HG03025 (cell line): Measurements from ENCODE around the gene OSBP2.

Source experiments
- ATAC-seq: cut with Tn5 transposase; IDR thresholded peaks from one replicate; pipeline ENCODE4 v1.9.1; 2021; ENCODE audit warnings: mild to moderate bottlenecking, moderate library complexity; ENCODE audit not compliant: unreplicated experiment, low FRiP score

The OSBP2 gene

DNA sequence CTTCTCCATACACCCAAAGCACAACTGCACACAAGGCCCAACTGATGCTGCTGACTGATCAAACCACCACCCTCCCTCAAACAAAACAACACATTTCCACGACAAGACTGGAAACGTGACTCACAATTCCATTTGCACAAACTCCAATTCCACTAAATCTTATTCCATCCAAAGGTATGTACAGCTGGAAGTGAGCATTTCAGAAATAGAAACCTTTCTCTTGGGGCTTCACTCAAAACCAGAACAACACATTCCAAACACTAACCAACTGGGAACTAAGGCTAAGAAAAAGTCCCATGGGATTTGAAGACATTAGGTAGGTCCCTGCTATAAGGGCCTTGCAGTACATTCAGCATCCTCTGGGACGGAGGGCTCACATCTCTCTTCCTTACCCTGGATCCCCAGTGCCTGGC lies 254.3 kb downstream of the OSBP2 start:
- ATAC-seq, result no peak

GRCh38 chr22:30949934-30950660 lies 255.4 kb downstream of the OSBP2 start:
- no peak for ATAC-seq

- ATAC-seq, result no peak
Measured at GRCh38 chr22:30953206-30953605, 258.5 kb downstream of the OSBP2 start.

DNA sequence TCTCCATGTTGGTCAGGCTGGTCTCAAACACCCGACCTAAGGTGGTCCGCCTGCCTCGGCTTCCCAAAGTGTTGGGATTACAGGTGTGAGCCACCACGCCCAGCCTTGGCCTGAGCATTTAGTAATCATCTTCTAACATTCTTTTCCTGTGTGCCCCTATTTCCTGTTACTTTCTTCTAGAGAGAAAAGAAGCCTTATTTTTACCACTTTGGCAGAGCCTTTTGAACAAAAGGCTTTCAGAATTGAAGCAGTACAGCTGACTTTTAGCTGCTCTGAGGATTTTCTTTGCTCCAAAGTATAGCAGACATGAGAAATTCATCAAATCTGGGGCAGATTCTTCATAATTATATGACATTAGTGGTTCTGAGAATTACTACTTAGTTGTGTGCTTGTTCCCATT lies 260.5 kb downstream of the OSBP2 start:
- no peak for ATAC-seq
